GM23338 (cell line): ENCODE data around the gene CNGB1.

Source experiments
- CTCF ChIP-seq, 2 experiments: fragments of 200-600 bp in 1 of 2; sonication (generic) in 1 of 2; conservative IDR thresholded peaks; 2 replicates each; pipeline versions ENCODE4 v1.5.1 to v1.6.1; 2016 to 2017; ENCODE audit warnings: antibody characterized with exemption in 2 of 2, low read depth in 2 of 2, mild to moderate bottlenecking in 2 of 2, moderate library complexity in 1 of 2
- JUNB ChIP-seq: IDR thresholded peaks from one replicate; pipeline ENCODE4 v1.6.1; 2016; ENCODE audit warnings: antibody characterized with exemption; ENCODE audit not compliant: unreplicated experiment

DNA sequence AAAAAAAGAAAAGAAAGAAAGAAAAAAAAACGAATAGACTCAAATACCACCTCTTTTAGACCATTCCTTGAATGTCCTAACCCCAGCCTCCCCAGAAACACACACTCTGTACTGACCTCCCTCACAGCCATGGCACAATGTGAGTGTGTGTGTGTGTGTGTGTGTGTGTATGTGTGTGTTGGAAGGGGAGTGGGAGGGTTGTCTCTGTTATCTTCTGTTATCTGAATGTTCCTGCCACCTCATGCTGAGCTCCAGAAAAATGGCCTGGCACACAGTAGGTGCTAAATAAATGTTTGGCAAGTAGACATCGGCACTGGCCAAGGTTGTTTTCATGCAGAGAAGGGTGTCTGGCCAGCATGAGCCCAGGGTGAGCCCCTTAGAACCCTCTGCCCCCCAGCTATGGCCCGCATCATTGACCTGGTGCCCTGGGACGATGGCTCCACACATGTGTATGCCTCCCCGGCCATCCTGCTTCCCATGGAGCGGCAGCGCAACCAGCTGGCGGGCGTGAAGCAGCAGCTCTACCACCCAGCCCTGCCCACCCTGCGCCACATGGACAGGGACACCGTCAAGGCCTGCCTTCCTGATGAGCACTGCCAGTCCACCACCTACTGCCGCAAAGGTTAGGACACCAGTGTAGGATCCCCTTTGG is 6.6 kb upstream of the CNGB1 start:
- TF ChIP-seq JUNB (no peak), CTCF (conservative IDR thresholded peaks at IDR 0.05; ENCODE audit: low read depth in 2 of 2) (peak; percentile 14 to 80; a peak in 3 of 4 replicates)
